GM19023 (cell line): ENCODE measurements around the gene FBXL17.
A peak's percentile ranks its signal among the peaks of the same experiment; 100 is the strongest.

Experiments used
- ATAC-seq: cut with Tn5 transposase; IDR thresholded peaks from one replicate; pipeline ENCODE4 v1.9.1; 2021; ENCODE audit warnings: mild to moderate bottlenecking, moderate library complexity; ENCODE audit not compliant: unreplicated experiment

The FBXL17 gene

DNA sequence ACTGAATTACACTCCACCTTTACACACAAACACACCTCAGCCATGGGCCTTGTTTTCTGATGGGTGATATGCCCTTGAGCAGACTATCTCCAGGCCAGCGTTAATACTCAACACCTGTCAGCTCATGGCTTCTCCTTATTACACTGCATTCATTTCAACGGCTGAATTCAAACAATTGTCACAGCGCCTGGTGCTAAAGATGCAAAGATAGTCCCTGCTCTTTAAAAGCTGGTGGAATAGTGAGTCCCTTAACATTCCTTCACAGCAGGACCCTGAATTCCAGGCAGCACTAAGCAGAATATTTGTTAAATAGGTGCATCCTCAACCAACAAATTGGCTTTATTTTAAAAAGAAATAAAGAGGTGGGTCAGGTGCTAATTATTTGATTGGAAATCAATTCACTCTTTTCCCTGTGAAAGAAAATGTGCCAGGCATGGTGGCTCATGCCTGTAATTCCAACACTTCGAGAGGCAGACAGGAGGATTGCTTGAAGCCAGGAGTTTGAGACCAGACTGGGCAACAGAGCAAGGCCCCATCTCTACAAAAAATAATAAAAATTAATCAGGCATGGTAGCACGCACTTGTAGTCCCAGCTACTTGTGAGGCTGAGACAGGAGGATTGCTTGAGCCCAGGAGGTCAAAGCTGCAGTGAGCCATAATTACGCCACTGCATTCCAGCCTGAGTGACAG is 555.4 kb downstream of the FBXL17 start:
- no peak for ATAC-seq

DNA sequence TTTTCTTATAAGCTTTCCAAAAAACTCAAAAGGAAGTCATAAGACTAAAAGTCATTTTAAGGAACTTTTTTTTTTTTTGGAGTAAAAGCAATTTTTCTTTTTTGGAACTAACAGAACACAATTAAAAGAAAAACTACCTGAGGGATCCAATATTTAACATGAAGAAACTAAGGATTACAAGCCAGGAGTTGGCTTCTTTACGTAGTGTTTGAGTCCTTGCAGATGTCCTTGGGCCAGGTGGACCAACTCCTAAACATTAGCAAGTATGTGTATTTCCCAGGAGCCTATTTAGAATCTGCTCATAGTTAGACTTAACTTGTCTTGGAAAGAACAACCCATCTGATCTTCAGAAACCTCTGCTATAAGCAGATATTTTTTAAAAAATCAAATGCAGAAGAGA is 557.1 kb downstream of the FBXL17 start:
- no peak for ATAC-seq

GRCh38 chr5:107821288-107821687 is 560.6 kb downstream of the FBXL17 start:
- no peak for ATAC-seq

DNA sequence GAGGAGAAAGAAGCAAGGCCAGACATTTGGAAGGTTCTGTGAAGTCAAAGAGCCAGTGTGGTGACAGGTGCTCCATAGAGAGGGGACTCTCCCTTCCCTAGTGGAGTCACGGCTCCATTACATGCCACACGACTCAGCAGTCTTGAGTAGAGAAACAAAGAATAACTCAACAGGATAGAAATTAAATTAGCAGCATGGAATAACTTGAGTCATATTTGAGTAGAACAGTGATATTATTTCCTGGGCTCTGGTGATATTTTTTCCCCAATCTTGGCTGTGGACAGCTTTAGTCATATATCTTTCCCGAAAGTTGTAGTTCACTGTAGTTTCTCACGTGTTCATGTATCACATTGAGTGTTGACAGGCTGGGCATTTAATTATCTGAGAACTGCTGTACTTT is 561.5 kb downstream of the FBXL17 start:
- no peak for ATAC-seq

GRCh38 chr5:107817951-107818350 is 563.9 kb downstream of the FBXL17 start:
- ATAC-seq: no peak

DNA sequence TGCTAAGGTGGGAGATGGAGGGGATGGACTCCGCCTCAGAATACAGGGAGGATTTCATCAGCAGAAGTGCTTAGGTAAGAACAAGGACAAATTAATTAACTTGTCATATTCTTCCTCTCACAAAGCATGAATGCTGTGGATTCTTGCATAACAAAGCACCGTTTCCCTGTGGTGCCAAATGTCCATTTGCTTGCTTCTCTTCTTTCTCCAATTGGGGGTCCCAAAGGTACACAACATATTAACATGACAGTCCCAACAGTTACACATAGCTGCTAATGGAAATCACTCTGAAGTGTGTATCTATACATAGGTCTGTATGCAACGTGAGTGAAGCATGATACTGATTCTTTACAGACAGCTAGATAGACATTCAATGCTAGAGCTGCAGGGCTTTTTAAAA is 564.5 kb downstream of the FBXL17 start:
- ATAC-seq: no peak

DNA sequence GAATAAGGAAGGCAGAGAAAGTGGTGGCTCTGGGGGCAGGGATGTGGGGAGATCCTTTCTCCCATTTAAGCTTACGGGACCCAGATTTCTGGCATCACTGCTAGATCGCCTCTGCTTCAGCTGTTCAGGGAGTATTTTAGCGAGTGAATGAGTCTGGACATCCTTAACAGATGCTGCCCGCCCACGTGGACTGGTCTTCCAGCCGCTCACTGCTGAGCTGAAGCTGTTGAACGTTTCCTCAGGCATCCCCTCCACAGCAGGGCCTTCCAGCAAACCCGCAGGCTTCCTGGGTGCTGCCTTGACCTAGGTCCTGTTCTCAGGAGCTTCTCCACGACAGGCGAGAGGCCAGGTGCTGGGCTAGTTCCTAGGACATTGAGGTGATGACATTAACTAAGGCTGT is 566.8 kb downstream of the FBXL17 start:
- ATAC-seq: no peak

GRCh38 chr5:107814183-107814827 is 567.6 kb downstream of the FBXL17 start:
- ATAC-seq: no peak

DNA sequence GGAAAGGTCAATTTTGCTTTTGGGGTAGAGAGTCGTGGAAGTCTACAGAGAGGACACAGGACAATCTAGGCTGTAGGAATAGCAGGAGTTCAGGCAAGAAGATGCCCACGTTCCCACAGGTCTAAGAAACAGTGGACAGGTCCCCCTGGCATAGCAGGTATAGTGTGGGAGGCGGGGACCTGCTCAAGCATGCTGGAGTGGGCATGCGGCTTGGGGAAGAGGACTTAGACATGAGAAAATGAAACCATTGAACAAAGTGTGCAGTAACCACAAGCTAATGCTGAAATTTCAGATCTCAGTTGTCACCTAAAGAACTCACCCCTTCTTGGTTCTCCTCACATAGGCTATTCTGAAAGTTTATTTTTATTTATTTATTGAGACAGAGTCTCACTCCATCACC is 568.3 kb downstream of the FBXL17 start:
- ATAC-seq: peak; percentile 73

GRCh38 chr5:107812570-107813141 is 569.2 kb downstream of the FBXL17 start:
- peak; percentile 75 for ATAC-seq

GRCh38 chr5:107809201-107810034 is 572.5 kb downstream of the FBXL17 start:
- no peak for ATAC-seq
